Epithelial cell of esophagus (primary cell): ENCODE data around the gene ATP6V0A4.
"Not testable (repeated sequence)": the region's sequence is repeated elsewhere in the genome, so short reads cannot be mapped to it uniquely, and the experiment has no call there.

Source experiments
- DNase-seq: peaks from one replicate; pipeline ENCODE4 v3.0.0; 2010; ENCODE audit warnings: low read depth
- H3K4me3 ChIP-seq: 2 replicates; pipeline ENCODE4 v1.5.1; 2011; ENCODE audit warnings: mild to moderate bottlenecking, low read length, control low read depth
- CTCF ChIP-seq: IDR thresholded peaks from 2 replicates; pipeline ENCODE4 v1.5.1; 2011; ENCODE audit warnings: low read depth, mild to moderate bottlenecking, low read length, control low read depth, inconsistent platforms; ENCODE audit not compliant: insufficient read depth; ENCODE audit errors: missing control alignments

Gene ATP6V0A4

GRCh38 chr7:138741453-138741735 is 56.6 kb downstream of the ATP6V0A4 start:
- no peak for TF ChIP-seq CTCF
- DNase-seq = no peak
- H3K4me3 ChIP-seq = no peak overlapping the region

- no peak for TF ChIP-seq CTCF
- no peak for DNase-seq
- H3K4me3 ChIP-seq = no peak overlapping the region
Measured at GRCh38 chr7:138739859-138740258, 58.1 kb downstream of the ATP6V0A4 start.

- no peak overlapping the region for H3K4me3 ChIP-seq
- peak; percentile 86 for DNase-seq
- TF ChIP-seq CTCF = peak; percentile 99
Measured at GRCh38 chr7:138738551-138739335, 59.3 kb downstream of the ATP6V0A4 start.

- no peak overlapping the region for H3K4me3 ChIP-seq
- DNase-seq = no peak
- TF ChIP-seq CTCF = no peak
Measured at GRCh38 chr7:138738114-138738513, 59.9 kb downstream of the ATP6V0A4 start.

- H3K4me3 ChIP-seq = no peak overlapping the region
- DNase-seq = no peak
- TF ChIP-seq CTCF = no peak
Measured at GRCh38 chr7:138735399-138735798, 62.6 kb downstream of the ATP6V0A4 start.

GRCh38 chr7:138731733-138732132 is 66.3 kb downstream of the ATP6V0A4 start:
- not testable (repeated sequence) for H3K4me3 ChIP-seq, DNase-seq

- DNase-seq = no peak
- H3K4me3 ChIP-seq = no peak overlapping the region
- no peak for TF ChIP-seq CTCF
Measured at GRCh38 chr7:138729444-138729843, 68.6 kb downstream of the ATP6V0A4 start.
